Measurements from ENCODE around the gene LEFTY2. TPM values are rescaled to one million over a fixed set of nuclear protein-coding genes. Genes with fewer than 3 reads are reported as not detected.
"Not testable (repeated sequence)": the region's sequence is repeated elsewhere in the genome, so short reads cannot be mapped to it uniquely, and the experiment has no call there.

Gene LEFTY2
- total RNA-seq, 2 donors from 2014 or later: 0.70 to 0.90 TPM

GRCh38 chr1:225934711-225935110, 6.3 kb downstream of the LEFTY2 start:
- H3K36me3 ChIP-seq: no peaks in the 10 kb centered on the region
- H3K27ac ChIP-seq: no peak overlapping the region
- no peaks in the 10 kb centered on the region for H3K9me3 ChIP-seq
- H3K27me3 ChIP-seq: no peaks in the 10 kb centered on the region
- no peaks in the 10 kb centered on the region for H3K4me1 ChIP-seq
- TF ChIP-seq CTCF (IDR thresholded peaks at IDR 0.05): no peak
- H3K4me3 ChIP-seq: no peak overlapping the region
- no peak for DNase-seq (ENCODE audit: low spot score)

DNA sequence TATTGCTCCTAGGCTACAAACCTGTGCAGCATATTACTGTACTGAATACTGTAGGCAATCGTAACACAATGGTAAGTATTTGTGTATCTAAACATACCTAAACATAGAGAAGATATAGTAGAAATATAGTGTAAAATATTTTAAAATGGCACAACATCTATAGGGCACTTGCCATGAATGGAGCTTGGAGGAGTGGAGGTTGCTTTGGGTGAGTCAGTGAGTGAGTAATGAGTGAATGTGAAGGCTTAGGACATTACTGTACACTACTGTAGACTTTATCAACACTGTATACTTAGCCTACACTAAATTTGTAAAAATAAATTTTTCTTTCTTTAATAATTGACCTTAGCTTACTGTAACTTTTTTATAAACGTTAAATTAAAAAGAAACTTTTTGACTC, 7.9 kb downstream of the LEFTY2 start:
- no peaks in the 10 kb centered on the region for H3K9me3 ChIP-seq
- DNase-seq (ENCODE audit: low spot score): no peak
- no peak overlapping the region for H3K4me3 ChIP-seq
- no peaks in the 10 kb centered on the region for H3K27me3 ChIP-seq
- no peaks in the 10 kb centered on the region for H3K4me1 ChIP-seq
- H3K36me3 ChIP-seq: no peaks in the 10 kb centered on the region
- no peak overlapping the region for H3K27ac ChIP-seq
- no peak for TF ChIP-seq CTCF (IDR thresholded peaks at IDR 0.05)

DNA sequence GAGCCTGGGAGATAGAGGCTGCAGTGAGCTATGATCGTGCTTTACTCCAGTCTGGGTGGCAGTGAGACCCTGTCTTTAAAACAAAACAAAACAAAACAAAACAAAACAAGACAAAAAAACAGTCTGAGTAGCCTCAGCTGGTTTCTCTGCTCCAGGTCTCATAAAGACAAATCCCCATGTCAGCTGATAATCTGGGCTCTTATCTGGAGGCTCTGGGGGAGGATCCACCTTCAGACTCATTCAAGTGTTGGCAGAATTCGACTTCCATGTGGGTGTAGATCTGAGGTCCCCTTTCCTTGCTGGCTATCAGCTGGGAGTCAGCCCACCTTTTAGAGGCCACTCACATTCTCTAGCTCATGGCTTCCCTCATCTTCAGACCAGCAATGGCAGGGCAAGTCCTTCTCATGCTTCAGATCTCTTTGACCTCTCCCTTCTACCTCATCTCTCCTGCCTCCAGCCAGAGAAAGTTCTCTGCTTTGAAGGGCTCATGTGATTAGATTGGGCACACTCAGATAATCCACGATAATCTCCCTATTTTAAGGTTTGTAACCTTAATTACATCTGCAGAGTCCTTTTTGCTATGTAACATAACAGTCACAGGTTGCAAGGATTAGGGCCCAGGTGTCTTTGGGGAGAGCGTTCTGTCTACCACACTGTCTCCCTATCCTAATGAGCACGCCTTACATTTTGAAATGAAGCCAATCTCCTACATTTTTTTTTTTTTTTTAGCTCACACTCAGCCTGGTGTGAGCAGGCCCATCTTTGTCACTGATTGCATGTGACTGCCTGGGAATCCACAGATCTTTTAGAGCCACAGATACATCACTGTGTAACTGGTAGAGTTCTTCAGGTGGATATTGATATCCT, 9.5 kb downstream of the LEFTY2 start:
- H3K36me3 ChIP-seq: no peaks in the 10 kb centered on the region
- H3K4me1 ChIP-seq: no peaks in the 10 kb centered on the region
- no peak overlapping the region for H3K27ac ChIP-seq
- H3K4me3 ChIP-seq: no peak overlapping the region
- no peaks in the 10 kb centered on the region for H3K27me3 ChIP-seq
- TF ChIP-seq CTCF (IDR thresholded peaks at IDR 0.05): no peak
- no peaks in the 10 kb centered on the region for H3K9me3 ChIP-seq
- no peak for DNase-seq (ENCODE audit: low spot score)

DNA sequence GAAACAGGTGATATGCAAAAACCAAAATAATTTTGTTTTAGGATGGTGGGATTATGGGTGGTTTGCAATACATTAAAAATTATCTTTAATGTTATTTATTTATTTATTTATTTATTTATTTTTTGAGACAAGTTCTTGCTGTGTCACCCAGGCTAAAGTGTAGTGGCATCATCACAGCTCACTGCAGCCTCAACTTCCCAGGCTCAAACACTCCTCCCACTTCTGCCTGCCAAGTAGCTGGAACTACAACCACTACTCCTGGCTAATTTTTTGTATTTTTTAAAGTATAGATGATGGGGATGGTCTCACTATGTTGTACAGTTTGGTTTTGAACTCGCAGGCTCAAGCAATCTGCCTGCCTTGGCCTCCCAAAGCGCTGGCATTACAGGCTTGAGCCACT, 10.5 kb downstream of the LEFTY2 start:
- H3K27ac ChIP-seq: no peak overlapping the region

GRCh38 chr1:225929462-225929861, 11.6 kb downstream of the LEFTY2 start:
- H3K27me3 ChIP-seq; H3K27ac ChIP-seq; H3K4me3 ChIP-seq; H3K36me3 ChIP-seq; DNase-seq (ENCODE audit: low spot score); H3K9me3 ChIP-seq; H3K4me1 ChIP-seq: not testable (repeated sequence)

More for the DNA sequence above, 10.5 kb downstream of the LEFTY2 start:
- no peaks in the 10 kb centered on the region for H3K27me3 ChIP-seq
- DNase-seq (ENCODE audit: low spot score): no peak
- H3K4me3 ChIP-seq: no peak overlapping the region
- no peaks in the 10 kb centered on the region for H3K36me3 ChIP-seq
- no peaks in the 10 kb centered on the region for H3K9me3 ChIP-seq
- TF ChIP-seq CTCF (IDR thresholded peaks at IDR 0.05): no peak
- H3K4me1 ChIP-seq: no peaks in the 10 kb centered on the region

- no peak for DNase-seq (ENCODE audit: low spot score)
- Histone ChIP-seq H3K4me3 (no peak overlapping the region), H3K9me3 (no peaks in the 10 kb centered on the region), H3K27ac (no peak overlapping the region), H3K36me3 (no peaks in the 10 kb centered on the region), H3K27me3 (no peaks in the 10 kb centered on the region), H3K4me1 (peaks cover 0 to 6% of the 10 kb centered on the region in 2 donors)
- TF ChIP-seq CTCF (IDR thresholded peaks at IDR 0.05): no peak
Measured at GRCh38 chr1:225928186-225929175, 12.5 kb downstream of the LEFTY2 start.
